ENCODE measurements around the gene STX2.
A peak's percentile ranks its signal among the peaks of the same experiment; 100 is the strongest.
"Not testable (repeated sequence)": the region's sequence is repeated elsewhere in the genome, so short reads cannot be mapped to it uniquely, and the experiment has no call there.

The STX2 gene

DNA sequence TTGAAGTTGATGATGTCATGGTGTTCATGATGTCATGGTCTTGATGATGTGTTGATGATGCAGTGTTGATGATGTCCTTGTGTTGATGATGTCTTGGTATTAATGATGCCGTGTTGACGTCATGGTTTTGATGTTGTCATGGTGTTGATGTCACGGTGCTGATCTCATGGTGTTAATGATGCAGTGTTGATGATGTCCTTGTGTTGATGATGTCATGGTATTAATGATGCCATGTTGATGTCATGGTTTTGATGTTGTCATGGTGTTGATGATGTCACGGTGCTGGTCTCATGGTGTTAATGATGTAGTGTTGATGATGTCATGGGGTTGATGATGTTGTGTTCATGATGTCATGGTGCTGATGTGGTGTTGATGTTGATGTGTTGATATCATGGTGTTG lies 75.0 kb downstream of the STX2 start:
- no peak for DNase-seq
- Histone ChIP-seq H3K27me3 (ENCODE audit: insufficient read depth, low read depth, severe bottlenecking) (no peaks in the 10 kb centered on the region), H3K27ac (no peak overlapping the region), H3K36me3 (no peaks in the 10 kb centered on the region), H3K9me3 (ENCODE audit: severe bottlenecking) (peaks cover 16% of the 10 kb centered on the region), H3K4me3 (ENCODE audit: low read depth, low read length) (no peak overlapping the region)
- no peak for TF ChIP-seq CTCF (IDR thresholded peaks at IDR 0.05; ENCODE audit: low read depth, low read length)

- H3K27ac ChIP-seq, result no peak overlapping the region
- TF ChIP-seq CTCF (IDR thresholded peaks at IDR 0.05; ENCODE audit: low read depth, low read length), result no peak
- no peak overlapping the region for H3K4me3 ChIP-seq (ENCODE audit: low read depth, low read length)
Measured at GRCh38 chr12:130762319-130762675, 76.8 kb downstream of the STX2 start.

GRCh38 chr12:130761537-130762318 lies 77.3 kb downstream of the STX2 start:
- Histone ChIP-seq H3K27ac (no peak overlapping the region), H3K4me3 (ENCODE audit: low read depth, low read length) (no peak overlapping the region), H3K36me3 (no peaks in the 10 kb centered on the region)

More at GRCh38 chr12:130762319-130762675, 76.8 kb downstream of the STX2 start:
- peaks cover 16% of the 10 kb centered on the region for H3K9me3 ChIP-seq (ENCODE audit: severe bottlenecking)
- no peak for DNase-seq
- no peaks in the 10 kb centered on the region for H3K36me3 ChIP-seq
- H3K27me3 ChIP-seq (ENCODE audit: insufficient read depth, low read depth, severe bottlenecking), result no peaks in the 10 kb centered on the region

GRCh38 chr12:130754234-130754901 lies 84.7 kb downstream of the STX2 start:
- Histone ChIP-seq H3K9me3 (ENCODE audit: severe bottlenecking) (peaks cover 9% of the 10 kb centered on the region), H3K27ac (peak overlapping the region; percentile 36; the same call in 1 of the 2 replicates), H3K4me3 (ENCODE audit: low read depth, low read length) (no peak overlapping the region)

More at GRCh38 chr12:130761537-130762318, 77.3 kb downstream of the STX2 start:
- peak; percentile 92 for TF ChIP-seq CTCF (IDR thresholded peaks at IDR 0.05; ENCODE audit: low read depth, low read length)
- peak; percentile 74 for DNase-seq
- no peaks in the 10 kb centered on the region for H3K27me3 ChIP-seq (ENCODE audit: insufficient read depth, low read depth, severe bottlenecking)
- peaks cover 16% of the 10 kb centered on the region for H3K9me3 ChIP-seq (ENCODE audit: severe bottlenecking)

GRCh38 chr12:130752692-130753230 lies 86.3 kb downstream of the STX2 start:
- Histone ChIP-seq H3K9me3 (ENCODE audit: severe bottlenecking) (peaks cover 9% of the 10 kb centered on the region), H3K27ac (no peak overlapping the region), H3K36me3 (no peaks in the 10 kb centered on the region), H3K27me3 (ENCODE audit: insufficient read depth, low read depth, severe bottlenecking) (no peaks in the 10 kb centered on the region), H3K4me3 (ENCODE audit: low read depth, low read length) (no peak overlapping the region)
- TF ChIP-seq CTCF (IDR thresholded peaks at IDR 0.05; ENCODE audit: low read depth, low read length), result peak; percentile 61
- peak; percentile 54 for DNase-seq

More at GRCh38 chr12:130754234-130754901, 84.7 kb downstream of the STX2 start:
- Histone ChIP-seq H3K27me3 (ENCODE audit: insufficient read depth, low read depth, severe bottlenecking) (no peaks in the 10 kb centered on the region), H3K36me3 (no peaks in the 10 kb centered on the region)
- DNase-seq, result peak; percentile 15
- TF ChIP-seq CTCF (IDR thresholded peaks at IDR 0.05; ENCODE audit: low read depth, low read length), result no peak

GRCh38 chr12:130752037-130752436 lies 87.0 kb downstream of the STX2 start:
- not testable (repeated sequence) for H3K27ac ChIP-seq; H3K4me3 ChIP-seq (ENCODE audit: low read depth, low read length); H3K9me3 ChIP-seq (ENCODE audit: severe bottlenecking); DNase-seq; H3K36me3 ChIP-seq; H3K27me3 ChIP-seq (ENCODE audit: insufficient read depth, low read depth, severe bottlenecking)
